PC-9 (cell line): ENCODE data around the gene C1orf159. TPM values are rescaled to one million over a fixed set of nuclear protein-coding genes. Genes with fewer than 3 reads are reported as not detected.

Experiments used
- BruUV-seq: library from RNA; stranded (reverse); fragments of 400-500 nt; replicated peaks from 2 replicates; lab custom pipeline; 2021; lab: Mats Ljungman, UMichigan
- CTCF ChIA-PET: fragments of 300-600 bp; sonication (Branson Sonifier 250); formaldehyde crosslinking; loops from one replicate; lab custom pipeline; 2022; ENCODE audit warnings: antibody characterized with exemption; lab: Charles Lee
- POLR2A ChIA-PET: fragments of 300-600 bp; sonication (Branson Sonifier 250); formaldehyde crosslinking; loops from one replicate; lab custom pipeline; 2022; ENCODE audit warnings: antibody characterized with exemption; ENCODE audit not compliant: unreplicated experiment; lab: Charles Lee
- DNase-seq, 2 experiments: peaks; one replicate each; pipeline versions ENCODE4 v3.0.0 to v3.0.0-alpha.2; 2015 to 2022; ENCODE audit warnings: mixed read lengths in 1 of 2
- H2AFZ ChIP-seq: fragments of 200-600 bp; sonication (generic); 2 replicates; pipeline ENCODE4 v1.8.1; 2017; ENCODE audit warnings: antibody characterized with exemption
- H3F3A ChIP-seq: fragments of 200-600 bp; sonication (generic); 2 replicates; pipeline ENCODE4 v1.8.1; 2017; ENCODE audit warnings: antibody characterized with exemption, mild to moderate bottlenecking, low read depth; ENCODE audit not compliant: insufficient read depth
- H3K27ac ChIP-seq: fragments of 200-600 bp; sonication (generic); 2 replicates; pipeline ENCODE4 v1.6.1; 2016; ENCODE audit warnings: mixed run types
- H3K27me3 ChIP-seq: fragments of 200-600 bp; sonication (generic); 2 replicates; pipeline ENCODE4 v1.6.1; 2016; ENCODE audit warnings: low read depth, mixed run types; ENCODE audit not compliant: insufficient read depth
- H3K36me3 ChIP-seq: fragments of 200-600 bp; sonication (generic); 2 replicates; pipeline ENCODE4 v1.6.1; 2016; ENCODE audit warnings: low read depth, mixed run types
- H3K4me1 ChIP-seq: fragments of 200-600 bp; sonication (generic); replicated peaks from 2 replicates; pipeline ENCODE4 v1.6.1; 2016; ENCODE audit warnings: mixed run types; ENCODE audit not compliant: insufficient read depth
- H3K4me2 ChIP-seq: fragments of 200-600 bp; sonication (generic); 2 replicates; pipeline ENCODE4 v1.6.1; 2017; ENCODE audit warnings: mixed run types
- H3K4me3 ChIP-seq: fragments of 200-600 bp; sonication (generic); 2 replicates; pipeline ENCODE4 v1.6.1; 2016; ENCODE audit warnings: mixed run types
- H3K79me2 ChIP-seq: fragments of 200-600 bp; sonication (generic); 2 replicates; pipeline ENCODE4 v1.6.1; 2017; ENCODE audit warnings: low read depth, mixed run types
- H3K9me2 ChIP-seq: fragments of 200-600 bp; sonication (generic); 2 replicates; pipeline ENCODE4 v1.8.1; 2017; ENCODE audit warnings: mild to moderate bottlenecking; ENCODE audit not compliant: insufficient read depth
- H3K9me3 ChIP-seq: fragments of 200-600 bp; sonication (generic); 2 replicates; pipeline ENCODE4 v1.8.1; 2016; ENCODE audit warnings: low read depth; ENCODE audit not compliant: insufficient read depth
- H4K20me1 ChIP-seq: fragments of 200-600 bp; sonication (generic); 2 replicates; pipeline ENCODE4 v1.8.1; 2017; ENCODE audit not compliant: insufficient read depth
- CTCF ChIP-seq: fragments of 200-600 bp; sonication (generic); conservative IDR thresholded peaks from 2 replicates; pipeline ENCODE4 v1.6.1; 2017; ENCODE audit warnings: mixed run types, antibody characterized with exemption, mild to moderate bottlenecking, moderate library complexity
- EZH2 ChIP-seq: fragments of 200-600 bp; sonication (generic); IDR thresholded peaks from 2 replicates; pipeline ENCODE4 v1.8.0; 2017; ENCODE audit warnings: antibody characterized with exemption, low read depth
- intact Hi-C: fragments of 100-400 bp; cut with micrococcal nuclease; formaldehyde crosslinking; loops from one replicate; pipeline ENCODE4 v1.10.0; 2022; ENCODE audit not compliant: unreplicated experiment
- total RNA-seq: library from RNA; stranded (reverse); gene quantifications from 2 replicates; pipeline ENCODE4 v1.2.3, GENCODE V29; 2021

C1orf159 gene
- total RNA-seq, 1 experiment from 2014 or later = 31.1 TPM

- no peaks in the 10 kb centered on the region for H3K79me2 ChIP-seq
- CTCF ChIA-PET = no interaction called here
- H4K20me1 ChIP-seq = no peaks in the 10 kb centered on the region
- H3K9me2 ChIP-seq = no peaks in the 10 kb centered on the region
- H3F3A ChIP-seq = peaks cover 22% of the 10 kb centered on the region; the same call in 1 of the 2 replicates
- H3K9me3 ChIP-seq = no peaks in the 10 kb centered on the region
- no peaks in the 10 kb centered on the region for H3K4me1 ChIP-seq
- H3K36me3 ChIP-seq = no peaks in the 10 kb centered on the region
- BruUV-seq = no TSS peak
- no peak overlapping the region for H3K4me2 ChIP-seq
- H2AFZ ChIP-seq = no peak overlapping the region
- POLR2A ChIA-PET = interaction anchor here (0.7 kb wide), 1 partner anchor 12 kb away, joined by 9 read pairs; no protein-coding TSS in a partner anchor
- intact Hi-C loops = no loop called here
- TF ChIP-seq CTCF = no peak
- no peak for DNase-seq
- no peak overlapping the region for H3K27ac ChIP-seq
- H3K4me3 ChIP-seq = no peak overlapping the region
- H3K27me3 ChIP-seq = no peaks in the 10 kb centered on the region
Measured at GRCh38 chr1:1094981-1095380, 20.9 kb downstream of the C1orf159 start.

GRCh38 chr1:1093610-1093943 lies 22.3 kb downstream of the C1orf159 start:
- H3K4me3 ChIP-seq = no peak overlapping the region
- H3K9me2 ChIP-seq = no peaks in the 10 kb centered on the region

GRCh38 chr1:1092894-1093609 lies 22.8 kb downstream of the C1orf159 start:
- H3K27ac ChIP-seq = no peak overlapping the region
- CTCF ChIA-PET = no interaction called here
- intact Hi-C loops = no loop called here

More at GRCh38 chr1:1093610-1093943, 22.3 kb downstream of the C1orf159 start:
- intact Hi-C loops = no loop called here
- no peaks in the 10 kb centered on the region for H3K79me2 ChIP-seq
- H3K4me1 ChIP-seq = no peaks in the 10 kb centered on the region
- BruUV-seq = no TSS peak
- no peak for DNase-seq
- no peak overlapping the region for H2AFZ ChIP-seq
- H3K27me3 ChIP-seq = no peaks in the 10 kb centered on the region
- no peak overlapping the region for H3K27ac ChIP-seq
- ChIA-PET POLR2A (no interaction called here), CTCF (interaction anchor here (0.6 kb wide), 1 partner anchor 18 kb away, joined by 4 read pairs; no protein-coding TSS in a partner anchor)
- H4K20me1 ChIP-seq = no peaks in the 10 kb centered on the region
- H3K4me2 ChIP-seq = no peak overlapping the region
- H3K9me3 ChIP-seq = no peaks in the 10 kb centered on the region
- peaks cover 22% of the 10 kb centered on the region; the same call in 1 of the 2 replicates for H3F3A ChIP-seq
- no peaks in the 10 kb centered on the region for H3K36me3 ChIP-seq
- TF ChIP-seq CTCF (no peak), EZH2 (no peak)

More at GRCh38 chr1:1092894-1093609, 22.8 kb downstream of the C1orf159 start:
- peaks cover 22% of the 10 kb centered on the region; the same call in 1 of the 2 replicates for H3F3A ChIP-seq
- H3K79me2 ChIP-seq = no peaks in the 10 kb centered on the region
- H3K9me2 ChIP-seq = no peaks in the 10 kb centered on the region
- no peaks in the 10 kb centered on the region for H3K9me3 ChIP-seq
- DNase-seq = no peak
- POLR2A ChIA-PET = interaction anchor here (0.7 kb wide), 1 partner anchor 23 kb away, joined by 4 read pairs; the partner anchor contains the start of gene C1orf159
- H3K4me3 ChIP-seq = no peak overlapping the region
- H4K20me1 ChIP-seq = no peaks in the 10 kb centered on the region
- H3K36me3 ChIP-seq = no peaks in the 10 kb centered on the region
- no peaks in the 10 kb centered on the region for H3K4me1 ChIP-seq
- H3K4me2 ChIP-seq = no peak overlapping the region
- BruUV-seq = no TSS peak
- H3K27me3 ChIP-seq = no peaks in the 10 kb centered on the region
- TF ChIP-seq CTCF (no peak), EZH2 (no peak)
- H2AFZ ChIP-seq = no peak overlapping the region
